Parietal lobe (tissue), 1 donor: ENCODE results near the gene ACTBL2. TPM values are rescaled to one million over a fixed set of nuclear protein-coding genes. Genes with fewer than 3 reads are reported as not detected.

Experiments
- total RNA-seq: library from RNA; depleted of rRNA; stranded (reverse); fragments of >200 nt; gene quantifications from one replicate; pipeline ENCODE4 v1.2.3, GENCODE V29; 2014

Gene ACTBL2
- total RNA-seq: not detected

GRCh38 chr5:57482671-57483106 lies at the start of gene ACTBL2:
ACTBL2 (minus strand) TSS chr5:57482811; CDS start chr5:57482707, 104 bp downstream.

